Brain pericyte (primary cell): ENCODE measurements around the gene APOBR.
"Not testable (repeated sequence)": the region's sequence is repeated elsewhere in the genome, so short reads cannot be mapped to it uniquely, and the experiment has no call there.

Source experiments
- DNase-seq: peaks from one replicate; pipeline ENCODE4 v3.0.0-alpha.2; 2012; ENCODE audit warnings: low read depth, low spot score

The APOBR gene

GRCh38 chr16:28494121-28494851 lies at the start of gene APOBR:
TSS of gene APOBR (plus strand) at chr16:28494643. CDS start at chr16:28494682, 39 bp downstream.
- DNase-seq, result no peak

GRCh38 chr16:28446388-28446787 lies 48.1 kb upstream of the APOBR start:
- not testable (repeated sequence) for DNase-seq

- DNase-seq, result not testable (repeated sequence)
These were observed 47.4 kb upstream of the APOBR start for GRCh38 chr16:28447081-28447480.

GRCh38 chr16:28473714-28474265 lies 20.7 kb upstream of the APOBR start:
- no peak for DNase-seq

- DNase-seq, result no peak
These were observed 19.2 kb upstream of the APOBR start for GRCh38 chr16:28475221-28475620.

- no peak for DNase-seq
These were observed 17.0 kb upstream of the APOBR start for GRCh38 chr16:28477311-28477920.

GRCh38 chr16:28478506-28479180 lies 15.8 kb upstream of the APOBR start:
- no peak for DNase-seq

GRCh38 chr16:28482026-28482425 lies 12.4 kb upstream of the APOBR start:
- no peak for DNase-seq

- DNase-seq, result not testable (repeated sequence)
These were observed 11.1 kb upstream of the APOBR start for GRCh38 chr16:28483361-28483760.

- DNase-seq, result no peak
These were observed 8.2 kb upstream of the APOBR start for GRCh38 chr16:28486266-28486665.

GRCh38 chr16:28491230-28491969 lies 3.0 kb upstream of the APOBR start:
- no peak for DNase-seq

- DNase-seq, result peak; percentile 89
These were observed 2.4 kb upstream of the APOBR start, which contains the start of gene CLN3 for GRCh38 chr16:28491970-28492474. TSS of gene CLN3 (minus strand) at chr16:28492074. CDS start at chr16:28491759, 315 bp downstream.

- no peak for DNase-seq
These were observed 1.9 kb upstream of the APOBR start for GRCh38 chr16:28492511-28492910.

- DNase-seq, result no peak
These were observed 803 bp downstream of the APOBR start for GRCh38 chr16:28495098-28495793.

- DNase-seq, result no peak
These were observed 1.6 kb downstream of the APOBR start for GRCh38 chr16:28495795-28496749.

GRCh38 chr16:28496844-28497243 lies 2.4 kb downstream of the APOBR start:
- DNase-seq, result no peak

GRCh38 chr16:28497386-28497785 lies 2.9 kb downstream of the APOBR start:
- DNase-seq, result no peak

GRCh38 chr16:28497861-28498599 lies 3.6 kb downstream of the APOBR start:
- DNase-seq, result no peak
